HG03097 (cell line): ENCODE data around the gene OR6Y1.

Experiments used
- ATAC-seq: cut with Tn5 transposase; IDR thresholded peaks from one replicate; pipeline ENCODE4 v1.9.1; 2021; ENCODE audit not compliant: unreplicated experiment, low FRiP score

The OR6Y1 gene

GRCh38 chr1:158554352-158554751, at the start of gene OR6Y1:
Gene OR6Y1 (minus strand): TSS chr1:158554405. CDS start chr1:158548105, 6,300 bp downstream.
- no peak for ATAC-seq

- no peak for ATAC-seq
Observed at GRCh38 chr1:158600735-158601134, 46.5 kb upstream of the OR6Y1 start.

GRCh38 chr1:158586942-158587341, 32.7 kb upstream of the OR6Y1 start:
- no peak for ATAC-seq

GRCh38 chr1:158583962-158584361, 29.8 kb upstream of the OR6Y1 start:
- ATAC-seq, result no peak

- ATAC-seq, result no peak
Observed at GRCh38 chr1:158579733-158580132, 25.5 kb upstream of the OR6Y1 start, which contains the start of gene OR10X1. Gene OR10X1 (minus strand): TSS chr1:158579899. CDS start chr1:158579899, 0 bp downstream.

GRCh38 chr1:158577561-158577960, 23.4 kb upstream of the OR6Y1 start:
- ATAC-seq, result no peak

- no peak for ATAC-seq
Observed at GRCh38 chr1:158572226-158572625, 18.0 kb upstream of the OR6Y1 start.

- no peak for ATAC-seq
Observed at GRCh38 chr1:158570480-158570879, 16.3 kb upstream of the OR6Y1 start, which contains the start of gene OR6P1. Gene OR6P1 (minus strand): TSS chr1:158570580. CDS start chr1:158563604, 6,976 bp downstream.

GRCh38 chr1:158564608-158565007, 10.4 kb upstream of the OR6Y1 start:
- no peak for ATAC-seq

- ATAC-seq, result no peak
Observed at GRCh38 chr1:158563853-158564252, 9.6 kb upstream of the OR6Y1 start.

- ATAC-seq, result no peak
Observed at GRCh38 chr1:158559696-158560095, 5.5 kb upstream of the OR6Y1 start.

- ATAC-seq, result no peak
Observed at GRCh38 chr1:158552296-158552695, 1.9 kb downstream of the OR6Y1 start.

- no peak for ATAC-seq
Observed at GRCh38 chr1:158547533-158547932, 6.7 kb downstream of the OR6Y1 start.

GRCh38 chr1:158537609-158538008, 16.6 kb downstream of the OR6Y1 start:
- ATAC-seq, result no peak

- no peak for ATAC-seq
Observed at GRCh38 chr1:158534496-158534895, 19.7 kb downstream of the OR6Y1 start.

- no peak for ATAC-seq
Observed at GRCh38 chr1:158527190-158527815, 26.9 kb downstream of the OR6Y1 start.

- ATAC-seq, result no peak
Observed at GRCh38 chr1:158521666-158522058, 32.5 kb downstream of the OR6Y1 start.

GRCh38 chr1:158520955-158521665, 33.1 kb downstream of the OR6Y1 start:
- no peak for ATAC-seq

GRCh38 chr1:158520021-158520420, 34.2 kb downstream of the OR6Y1 start:
- ATAC-seq, result no peak

- ATAC-seq, result no peak
Observed at GRCh38 chr1:158516966-158517365, 37.2 kb downstream of the OR6Y1 start.

GRCh38 chr1:158509471-158510156, 44.6 kb downstream of the OR6Y1 start:
- no peak for ATAC-seq
